Measurements from ENCODE around the gene GPD1.
A peak's percentile ranks its signal among the peaks of the same experiment; 100 is the strongest.

DNA sequence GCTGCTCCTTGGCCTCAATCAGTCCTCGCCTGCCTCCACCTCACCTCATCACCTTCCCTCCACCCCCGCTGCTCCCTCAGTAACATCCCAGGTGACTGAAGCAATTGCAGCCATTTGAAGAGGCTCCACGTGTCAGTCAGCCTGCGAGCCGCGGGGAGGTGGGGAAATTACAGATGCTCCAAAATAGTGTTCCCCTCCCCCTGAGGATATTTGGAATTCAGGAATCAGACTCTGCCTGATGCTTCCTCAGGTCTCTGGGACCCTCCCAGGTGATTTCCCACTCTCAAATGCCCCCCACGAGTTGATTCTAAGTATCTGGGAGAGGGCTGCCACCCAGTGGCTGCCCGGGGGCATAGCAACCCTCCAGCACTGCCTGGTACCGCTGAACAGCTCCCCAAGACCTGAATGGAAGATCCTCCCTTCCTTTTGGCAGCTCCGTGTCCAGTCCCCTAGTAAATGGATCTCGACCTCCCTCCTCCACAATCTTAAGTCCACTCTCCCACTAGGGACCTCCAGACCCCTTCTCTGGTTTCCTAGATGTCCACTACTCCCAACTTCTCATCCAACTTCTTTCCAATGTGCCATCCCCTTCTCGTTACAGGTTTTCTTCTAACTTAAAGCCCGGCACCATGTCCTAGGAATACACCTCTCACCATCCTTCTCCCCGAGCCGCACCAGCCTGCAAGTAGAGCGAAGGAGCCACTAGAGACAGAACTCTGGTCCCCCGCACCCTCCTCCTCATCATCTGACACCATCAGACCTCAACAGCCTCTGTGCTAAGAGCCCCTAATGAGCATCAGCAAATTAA is 47.8 kb upstream of the GPD1 start:
- TF ChIP-seq POLR2A (IDR thresholded peaks at IDR 0.05) = no peak
- TF ChIP-seq, protein P1, sequence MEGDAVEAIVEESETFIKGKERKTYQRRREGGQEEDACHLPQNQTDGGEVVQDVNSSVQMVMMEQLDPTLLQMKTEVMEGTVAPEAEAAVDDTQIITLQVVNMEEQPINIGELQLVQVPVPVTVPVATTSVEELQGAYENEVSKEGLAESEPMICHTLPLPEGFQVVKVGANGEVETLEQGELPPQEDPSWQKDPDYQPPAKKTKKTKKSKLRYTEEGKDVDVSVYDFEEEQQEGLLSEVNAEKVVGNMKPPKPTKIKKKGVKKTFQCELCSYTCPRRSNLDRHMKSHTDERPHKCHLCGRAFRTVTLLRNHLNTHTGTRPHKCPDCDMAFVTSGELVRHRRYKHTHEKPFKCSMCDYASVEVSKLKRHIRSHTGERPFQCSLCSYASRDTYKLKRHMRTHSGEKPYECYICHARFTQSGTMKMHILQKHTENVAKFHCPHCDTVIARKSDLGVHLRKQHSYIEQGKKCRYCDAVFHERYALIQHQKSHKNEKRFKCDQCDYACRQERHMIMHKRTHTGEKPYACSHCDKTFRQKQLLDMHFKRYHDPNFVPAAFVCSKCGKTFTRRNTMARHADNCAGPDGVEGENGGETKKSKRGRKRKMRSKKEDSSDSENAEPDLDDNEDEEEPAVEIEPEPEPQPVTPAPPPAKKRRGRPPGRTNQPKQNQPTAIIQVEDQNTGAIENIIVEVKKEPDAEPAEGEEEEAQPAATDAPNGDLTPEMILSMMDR (IDR thresholded peaks at IDR 0.05) = peak; percentile 72 to 90 (median 83)
